Kidney (tissue), 14 donors: Measurements from ENCODE around the gene ERMN. TPM values are rescaled to one million over a fixed set of nuclear protein-coding genes. Genes with fewer than 3 reads are reported as not detected.

ENCODE experiments used
- DNase-seq, 5 donors: peaks; one replicate each; pipeline ENCODE4 v3.0.0-alpha.2; 2013 to 2020
- FAIRE-seq: peaks from 2 replicates; lab custom pipeline; 2012; peaks lifted over from hg19 to GRCh38; lab: Jason Lieb, UNC
- H3K27ac ChIP-seq, 2 donors: one replicate each; pipeline ENCODE4 v1.7.0; 2013; ENCODE audit warnings: low read depth in 2 of 2, low read length in 2 of 2, inconsistent platforms in 1 of 2
- H3K27me3 ChIP-seq: one replicate; pipeline ENCODE4 v1.7.1; 2013; ENCODE audit warnings: low read length, inconsistent platforms; ENCODE audit not compliant: control insufficient read depth, insufficient read depth
- H3K36me3 ChIP-seq, 3 donors: one replicate each; pipeline versions ENCODE4 v1.7.0 to v1.7.1; 2013; ENCODE audit warnings: low read length in 3 of 3, control low read depth in 1 of 3, inconsistent platforms in 1 of 3; ENCODE audit not compliant: insufficient read depth in 3 of 3, control insufficient read depth in 2 of 3
- H3K4me1 ChIP-seq, 3 donors: one replicate each; pipeline versions ENCODE4 v1.7.0 to v1.7.1; 2013; ENCODE audit warnings: low read length in 3 of 3, inconsistent platforms in 1 of 3, low read depth in 1 of 3; ENCODE audit not compliant: control insufficient read depth in 2 of 3, insufficient read depth in 2 of 3
- H3K4me3 ChIP-seq, 3 donors: one replicate each; pipeline versions ENCODE4 v1.7.0 to v1.8.1; 2013; ENCODE audit warnings: low read length in 3 of 3, control low read depth in 1 of 3, inconsistent platforms in 1 of 3
- H3K9ac ChIP-seq, 3 donors: one replicate each; pipeline versions ENCODE4 v1.7.0 to v1.7.1; 2013; ENCODE audit warnings: low read length in 3 of 3, control low read depth in 1 of 3, inconsistent platforms in 1 of 3
- H3K9me3 ChIP-seq, 3 donors: one replicate each; pipeline versions ENCODE4 v1.7.0 to v1.7.1; 2013; ENCODE audit warnings: low read length in 3 of 3, control low read depth in 1 of 3, inconsistent platforms in 1 of 3; ENCODE audit not compliant: control insufficient read depth in 2 of 3, insufficient read depth in 1 of 3
- CTCF ChIP-seq: IDR thresholded peaks from 3 replicates; pipeline ENCODE4 v1.5.1; 2012; ENCODE audit warnings: mild to moderate bottlenecking, moderate library complexity, borderline replicate concordance; ENCODE audit not compliant: insufficient read depth; ENCODE audit errors: extremely low read depth
- intact Hi-C: fragments of 100-400 bp; cut with DNase I; formaldehyde crosslinking; loops from one replicate; pipeline ENCODE4 v1.11.1; 2022
- polyA plus RNA-seq: library from polyadenylated mRNA; stranded (reverse); fragments of 350-450 nt; fragmentation: Illumina TruSeq; extraction: RNeasy Lipid Tissue Mini Kit (QIAGEN cat#74804); gene quantifications from one replicate; pipeline ENCODE4 v1.2.3, GENCODE V29; 2014; ENCODE audit warnings: low read depth, low replicate concordance; ENCODE audit not compliant: insufficient read depth
- total RNA-seq: library from RNA; stranded (reverse); fragmentation: NEBNext Ultra II Directional; extraction: Animal tissue kit (Norgen Biotek cat#: 25700); gene quantifications from one replicate; pipeline ENCODE4 v1.2.1, GENCODE V29; 2021
- donor health status: control.
- donor health status: control.
- donor health status: control.
- donor health status: control.
- donor health status: control.
- donor health status: DM: yes; HTN: yes; CAD: no.
- donor health status: Normal renal cell carcinoma (clear cell type).

The ERMN gene
- total and polyA plus RNA-seq, 2 donors from 2014 or later = 0.11 to 1.6 TPM

- no peaks in the 10 kb centered on the region for H3K4me1 ChIP-seq
- H3K4me3 ChIP-seq = no peak overlapping the region
- no peak overlapping the region for H3K9ac ChIP-seq
- intact Hi-C loops = no loop called here
- TF ChIP-seq CTCF = no peak
- no peaks in the 10 kb centered on the region for H3K27me3 ChIP-seq
- no peak overlapping the region for H3K27ac ChIP-seq
- FAIRE-seq = no peak
- H3K36me3 ChIP-seq = no peaks in the 10 kb centered on the region
- no peaks in the 10 kb centered on the region for H3K9me3 ChIP-seq
- DNase-seq = no peak
These were observed 56.6 kb downstream of the ERMN start for GRCh38 chr2:157269060-157269459.

Other genes with a start within 250 kb of the ERMN start
- gene GALNT5, start 68.1 kb downstream of the ERMN start, total RNA-seq = 0.47 TPM
- 0.06 TPM for gene GALNT5, start 68.1 kb downstream of the ERMN start, polyA plus RNA-seq
- gene CYTIP, start 118.3 kb upstream of the ERMN start, total RNA-seq = 24.0 TPM
- gene CYTIP, start 118.3 kb upstream of the ERMN start, polyA plus RNA-seq = 3.5 TPM